Dermis microvascular lymphatic vessel endothelial cell (primary cell): Measurements from ENCODE around the gene LAMA1. TPM values are rescaled to one million over a fixed set of nuclear protein-coding genes. Genes with fewer than 3 reads are reported as not detected.

Experiments
- DNase-seq, 2 donors: peaks; one replicate each; pipeline versions ENCODE4 v3.0.0 to v3.0.0-alpha.2; 2010; ENCODE audit warnings: low read depth in 2 of 2
- total RNA-seq: library from RNA; depleted of rRNA; stranded (reverse); fragments of >200 nt; gene quantifications from 2 replicates; pipeline ENCODE4 v1.2.1, GENCODE V29; 2014

Gene LAMA1
- total RNA-seq, 1 donor from 2014 or later = 0.13 TPM

DNA sequence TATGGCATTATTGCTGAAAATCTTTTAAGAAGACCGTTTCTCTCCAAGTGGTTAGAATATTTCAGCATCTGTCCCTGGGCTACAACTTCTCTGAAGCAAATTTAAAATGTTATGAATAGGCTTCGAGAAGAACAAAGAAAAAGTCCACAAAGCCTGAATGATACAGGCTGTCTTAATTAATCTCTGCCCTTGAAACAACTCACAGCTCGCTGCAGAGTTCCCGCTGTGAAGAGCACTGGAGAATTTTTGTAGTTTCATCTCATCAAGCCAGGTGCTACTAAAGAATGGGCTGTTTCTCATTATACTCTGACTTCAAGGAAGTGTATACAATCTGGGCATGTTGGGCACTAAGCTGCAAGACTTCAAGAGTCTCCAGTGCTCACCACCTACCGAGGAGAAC is 67.6 kb downstream of the LAMA1 start:
- no peak for DNase-seq

DNA sequence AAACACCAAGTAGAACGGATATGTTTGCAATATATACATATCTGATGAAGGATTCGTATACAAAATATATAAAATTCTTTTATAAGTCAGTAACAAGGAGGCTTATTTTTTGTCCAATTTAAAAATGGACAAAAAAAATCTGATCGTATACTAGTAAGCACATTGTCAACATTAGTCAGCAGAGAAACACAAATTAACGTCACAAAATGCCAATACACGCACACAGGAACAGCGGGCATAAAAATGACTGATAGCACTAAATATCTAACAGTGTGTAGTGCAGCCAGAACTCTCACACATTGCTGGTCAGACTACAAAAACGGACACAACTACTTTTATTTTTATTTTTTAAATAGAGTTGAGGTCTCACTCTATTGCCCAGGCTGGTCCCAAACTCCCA is 69.5 kb downstream of the LAMA1 start:
- DNase-seq = no peak

DNA sequence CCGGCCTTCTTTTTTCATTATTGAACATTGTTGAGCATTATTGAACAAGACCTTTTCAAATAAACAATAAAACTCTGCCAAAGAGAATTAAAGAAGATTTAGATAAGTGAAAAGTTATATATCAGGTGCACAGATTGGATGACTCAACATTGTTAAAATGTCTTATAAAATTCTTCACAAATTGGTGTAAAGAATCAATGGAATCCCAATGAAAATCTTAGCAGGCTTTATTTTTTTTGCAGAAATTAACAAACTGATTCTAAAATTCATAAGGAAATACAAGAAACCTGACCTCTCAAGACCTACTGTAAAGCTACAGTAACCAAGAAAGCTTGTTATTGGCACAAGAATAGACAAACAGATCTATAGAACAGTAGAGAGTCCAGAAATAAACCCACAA is 70.3 kb downstream of the LAMA1 start:
- no peak for DNase-seq

DNA sequence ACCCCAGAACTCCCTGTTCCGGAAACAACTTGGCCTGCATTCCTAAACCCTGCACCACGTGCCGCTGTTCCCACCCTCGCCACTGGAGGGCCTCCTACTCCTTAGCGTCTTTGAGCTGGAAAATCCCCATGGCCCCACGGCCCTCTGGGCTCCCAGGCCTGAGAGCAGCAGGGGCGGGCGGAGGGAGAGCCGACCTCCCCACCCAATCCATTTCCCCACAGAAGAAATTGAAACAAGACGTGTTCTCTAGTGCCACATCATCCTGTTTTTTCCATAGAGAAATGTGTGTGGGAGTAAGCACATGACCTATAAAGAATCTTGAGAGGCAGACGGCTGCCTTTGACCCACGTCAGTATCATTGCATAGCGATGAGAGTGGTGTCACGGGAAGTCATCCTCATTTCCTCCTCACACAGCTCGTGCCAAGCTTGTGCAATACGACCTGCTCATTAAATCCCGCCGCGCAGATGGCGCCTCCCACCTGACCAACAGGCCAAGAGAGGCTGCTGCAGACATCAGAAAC is 79.2 kb downstream of the LAMA1 start:
- peak; percentile 79 to 87 for DNase-seq

DNA sequence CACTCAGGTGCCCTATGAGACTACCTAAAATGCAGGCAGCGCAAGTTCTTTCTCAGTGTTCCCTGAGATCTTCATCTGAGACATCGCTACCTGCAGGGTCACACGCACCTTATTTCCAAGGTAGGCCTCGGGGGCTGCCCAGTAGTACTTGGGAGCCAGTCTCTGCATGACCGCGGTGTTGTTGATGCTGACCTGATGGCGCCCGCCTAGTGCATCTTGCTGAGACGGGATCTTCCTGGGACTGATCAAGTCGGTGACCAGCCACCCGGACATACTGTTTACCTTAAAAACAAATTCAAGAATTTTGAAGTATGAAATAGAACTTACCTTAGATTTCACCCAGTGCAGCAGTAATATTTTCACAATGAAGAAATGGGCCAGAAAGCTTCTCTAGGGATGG is 80.1 kb downstream of the LAMA1 start:
- DNase-seq = no peak

DNA sequence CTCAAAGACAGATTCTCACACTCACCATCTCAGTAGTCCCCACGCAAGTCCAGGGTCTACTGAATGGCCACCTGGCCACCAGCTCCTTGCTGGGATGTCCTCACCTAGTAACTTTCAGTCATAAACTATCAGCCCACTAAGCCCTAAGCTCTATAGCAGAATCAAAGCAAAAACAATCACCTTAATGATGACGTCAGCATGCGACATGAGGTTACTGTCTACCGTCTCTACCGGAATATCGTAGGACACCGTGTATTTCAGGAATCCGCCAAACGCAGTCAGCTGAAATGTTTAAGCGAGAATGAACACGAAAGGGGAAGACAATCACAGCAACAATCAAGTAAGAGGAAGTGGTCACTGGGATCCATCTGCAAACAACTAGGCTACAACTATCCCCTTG is 81.8 kb downstream of the LAMA1 start:
- no peak for DNase-seq

DNA sequence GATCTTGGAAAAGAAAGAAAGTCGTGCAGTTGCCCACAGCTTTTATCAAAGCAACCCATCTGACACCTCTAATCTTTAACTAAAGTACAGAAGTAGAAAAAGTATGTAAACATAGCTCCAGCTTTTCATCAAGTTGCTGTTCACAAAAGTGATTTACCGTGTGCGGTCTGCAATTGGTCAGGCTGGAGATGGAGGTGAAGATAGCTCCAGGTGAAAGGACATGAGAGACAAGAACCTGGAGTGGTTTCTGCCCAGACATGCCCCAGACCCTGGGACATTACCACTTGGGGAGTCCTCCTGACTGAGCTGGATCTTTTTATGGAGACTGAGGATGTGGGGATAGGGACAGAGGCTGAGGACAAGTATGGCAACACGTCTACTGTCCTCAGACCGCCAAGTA is 82.7 kb downstream of the LAMA1 start:
- no peak for DNase-seq

DNA sequence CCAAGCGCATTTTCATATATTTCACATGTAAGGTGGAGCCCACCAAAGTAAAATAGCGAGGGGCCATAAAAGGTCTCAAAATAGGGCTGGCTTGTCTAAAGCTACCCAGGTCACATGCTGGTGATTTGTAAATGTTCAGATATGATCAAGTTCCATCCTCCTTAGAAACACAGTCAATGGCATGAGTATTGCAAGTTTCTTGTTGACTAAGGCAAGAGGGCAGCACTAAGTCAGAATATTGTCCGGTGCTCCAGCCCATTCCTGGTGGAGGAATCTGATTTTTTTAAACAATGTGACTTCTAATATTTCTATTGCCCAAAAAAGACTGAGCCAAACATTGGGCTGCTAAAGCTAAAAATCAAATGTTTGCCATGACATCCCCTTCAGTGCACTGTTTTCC is 85.1 kb downstream of the LAMA1 start:
- DNase-seq = no peak

DNA sequence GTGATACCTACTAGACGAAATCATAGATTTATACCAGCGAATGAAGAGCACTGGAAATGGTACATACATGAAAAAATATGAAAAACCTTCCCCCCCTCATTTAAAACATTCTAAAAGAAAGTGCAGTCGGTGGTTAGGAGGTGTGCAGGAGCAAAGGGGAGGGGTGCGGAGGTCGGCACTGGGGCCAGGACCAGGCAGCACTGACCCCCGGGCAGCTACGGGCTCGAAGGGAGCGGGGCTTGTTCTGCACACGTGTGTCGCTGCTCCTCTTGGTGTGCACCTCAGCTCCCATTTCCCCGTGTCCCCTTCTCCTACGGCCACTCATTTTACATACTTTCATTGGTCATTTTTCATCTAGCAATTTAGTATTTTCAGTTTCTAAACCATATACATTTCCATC is 89.0 kb downstream of the LAMA1 start:
- no peak for DNase-seq

DNA sequence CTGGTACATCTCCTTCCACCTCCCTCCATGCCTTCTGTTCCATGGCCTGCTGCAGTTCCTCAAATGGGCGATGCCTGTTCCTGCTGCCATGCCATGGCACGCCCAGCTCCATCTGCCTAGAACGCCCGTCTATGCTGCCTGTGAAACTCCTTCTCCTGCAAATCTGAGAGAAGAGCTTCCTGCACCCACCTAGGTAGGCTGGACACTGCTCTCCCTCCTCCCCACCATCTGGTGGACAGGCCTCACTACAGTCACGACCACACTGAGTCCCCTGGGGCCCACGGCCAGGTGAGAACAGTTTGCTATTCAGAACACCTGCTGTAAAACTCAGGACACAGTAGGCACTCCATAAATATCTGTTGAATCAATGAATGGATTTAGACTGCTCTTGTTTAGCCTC is 92.4 kb downstream of the LAMA1 start:
- no peak for DNase-seq

DNA sequence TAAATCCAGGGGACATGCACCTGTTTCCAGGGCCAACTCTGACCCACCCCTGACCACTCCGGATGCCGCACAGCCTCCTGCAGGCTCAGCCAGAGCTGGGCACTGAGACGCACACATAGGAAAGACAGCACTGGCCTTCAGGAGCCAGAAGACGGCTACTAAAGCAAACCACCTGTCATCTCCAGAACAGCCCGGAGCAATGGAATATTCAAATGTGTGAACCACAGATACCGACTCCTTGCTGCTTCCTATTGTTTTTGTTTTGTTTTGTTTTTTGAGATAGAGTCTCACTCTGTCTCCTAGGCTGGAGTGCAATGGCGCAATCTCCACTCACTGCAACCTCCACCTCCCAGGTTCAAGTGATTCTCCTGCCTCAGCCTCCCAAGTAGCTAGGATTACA is 94.0 kb downstream of the LAMA1 start:
- DNase-seq = no peak

DNA sequence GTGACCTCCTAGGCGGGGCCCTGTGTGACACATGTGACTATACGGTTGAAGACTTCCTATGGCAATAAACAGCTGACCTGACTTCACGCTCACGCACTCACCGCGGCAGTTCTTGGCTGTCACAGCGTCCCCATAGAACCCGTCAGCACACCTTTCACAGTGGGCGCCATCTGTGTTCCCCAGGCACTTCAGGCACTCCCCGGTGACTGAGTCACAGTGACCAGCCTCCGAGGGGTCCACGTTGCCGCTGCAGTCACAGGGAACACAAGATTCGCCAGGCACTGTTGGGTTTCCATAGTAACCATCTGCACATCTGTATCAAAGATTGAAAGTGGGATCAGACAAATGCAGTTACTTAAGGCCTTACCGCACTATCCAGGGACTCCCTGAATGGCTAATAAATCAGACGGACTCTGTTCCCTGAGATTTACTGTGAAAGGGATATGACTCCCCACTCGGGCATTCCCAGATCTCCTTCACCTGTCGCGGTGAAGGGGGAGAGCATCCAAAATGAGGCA is 94.5 kb downstream of the LAMA1 start:
- no peak for DNase-seq

DNA sequence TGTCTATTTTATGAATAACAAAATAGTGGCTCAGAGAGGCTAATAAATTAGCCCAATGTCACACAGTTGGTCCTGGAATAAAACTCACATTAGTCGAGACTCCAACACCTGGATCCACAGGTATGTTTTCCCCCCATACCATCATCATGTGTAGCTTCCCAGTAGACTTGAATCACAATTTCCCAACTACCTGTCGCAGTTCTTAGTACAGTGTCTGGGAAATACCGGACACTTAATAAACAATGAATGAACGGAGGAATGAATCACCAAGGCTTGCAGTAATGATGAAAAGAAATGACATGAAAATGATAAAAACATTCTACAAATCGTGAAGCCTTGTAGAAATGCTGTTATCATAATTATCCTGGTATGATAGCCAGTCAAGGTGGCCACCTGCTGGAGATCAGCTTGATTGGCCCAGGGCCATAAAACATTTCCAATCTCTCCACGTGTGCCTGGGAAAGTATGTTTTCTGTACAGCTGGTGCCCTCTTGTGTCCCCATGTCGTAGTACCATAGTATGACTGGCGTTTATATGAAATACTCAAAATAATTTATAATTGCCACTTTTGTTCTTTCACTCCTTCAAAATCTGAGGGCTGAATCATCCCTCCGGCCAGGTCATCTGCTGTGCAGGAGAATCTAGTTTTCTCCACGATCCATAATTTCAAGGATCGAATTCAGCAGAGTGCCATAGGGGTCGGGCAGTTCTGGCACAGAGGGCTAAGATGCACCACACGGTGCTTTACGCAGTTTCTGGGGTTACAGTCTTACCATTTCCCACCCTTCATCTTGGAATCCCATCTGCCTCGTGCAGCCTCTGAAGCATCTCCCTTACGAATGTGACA is 95.4 kb downstream of the LAMA1 start:
- peak; percentile 65 to 80 for DNase-seq

DNA sequence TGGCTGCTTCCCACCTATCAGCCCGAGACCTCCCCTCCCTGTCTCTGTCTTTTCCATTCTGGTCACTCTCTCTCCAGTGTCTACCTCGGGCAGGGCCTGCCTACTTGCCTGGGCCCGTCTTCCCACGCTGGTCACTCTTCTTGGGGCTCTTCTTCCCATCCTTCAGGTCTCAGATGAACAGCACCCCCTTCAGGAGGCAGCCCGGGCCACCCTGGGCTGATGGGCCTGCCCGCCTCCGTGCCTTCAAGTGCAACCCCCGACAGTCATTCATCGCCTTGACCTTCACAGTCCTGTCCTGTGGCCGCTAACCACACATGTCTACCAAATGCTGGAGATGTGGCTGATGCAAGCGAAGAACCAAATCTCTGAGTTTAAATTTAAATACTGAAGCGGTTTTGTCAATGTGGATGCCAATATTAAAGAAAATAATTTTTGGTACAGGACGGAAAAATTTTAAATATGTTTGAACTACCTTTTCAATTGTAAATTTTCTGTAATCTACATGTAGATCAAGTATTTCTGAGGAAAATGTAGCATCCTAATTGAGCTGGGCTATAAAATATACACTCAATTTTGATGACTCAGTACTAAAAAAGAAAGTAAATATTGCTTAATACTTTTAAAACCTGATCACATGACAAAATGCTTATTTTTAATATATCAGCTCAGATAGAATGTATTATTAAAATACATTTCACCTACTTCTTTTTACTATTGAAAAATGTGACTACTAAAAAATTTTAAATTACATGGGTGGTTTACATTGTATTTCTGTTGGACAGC is 96.4 kb downstream of the LAMA1 start:
- no peak for DNase-seq

DNA sequence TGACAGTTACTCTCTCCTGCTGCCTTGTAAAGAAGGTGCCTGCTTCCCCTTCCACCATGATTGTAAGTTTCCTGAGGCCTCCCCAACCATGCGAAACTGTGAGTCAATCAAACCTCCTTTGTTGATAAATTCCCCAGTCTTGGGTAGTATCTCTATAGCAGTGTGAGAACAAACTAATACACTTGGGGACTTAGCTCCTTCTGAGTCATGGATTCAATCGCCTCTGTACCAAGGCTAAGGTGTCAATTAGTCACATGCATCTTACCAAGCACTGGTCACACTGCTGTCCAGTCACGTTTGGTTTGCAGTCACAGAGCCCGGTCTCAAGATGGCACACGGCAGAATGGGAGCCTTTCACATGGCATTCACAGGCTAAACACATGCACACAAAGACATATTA is 100.6 kb downstream of the LAMA1 start:
- no peak for DNase-seq

DNA sequence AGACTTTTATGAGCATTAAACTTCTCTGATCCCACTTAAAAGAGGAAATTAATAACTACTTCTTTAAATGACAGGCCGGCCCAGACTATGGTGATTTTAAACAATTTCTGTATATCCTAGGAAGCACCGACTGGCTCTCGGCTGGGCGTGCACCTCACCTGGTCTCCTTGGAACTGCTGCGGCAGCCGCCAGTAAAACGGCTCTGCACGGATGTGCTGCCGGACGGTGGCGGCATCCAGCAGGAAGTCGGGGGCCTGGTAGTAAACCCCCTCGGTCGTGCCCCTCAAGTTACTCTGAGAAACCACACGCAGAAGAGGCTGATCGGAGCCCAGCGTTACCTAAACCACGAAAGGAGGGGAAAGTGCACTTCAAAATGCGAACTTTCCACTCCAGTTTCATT is 106.5 kb downstream of the LAMA1 start:
- DNase-seq = no peak

DNA sequence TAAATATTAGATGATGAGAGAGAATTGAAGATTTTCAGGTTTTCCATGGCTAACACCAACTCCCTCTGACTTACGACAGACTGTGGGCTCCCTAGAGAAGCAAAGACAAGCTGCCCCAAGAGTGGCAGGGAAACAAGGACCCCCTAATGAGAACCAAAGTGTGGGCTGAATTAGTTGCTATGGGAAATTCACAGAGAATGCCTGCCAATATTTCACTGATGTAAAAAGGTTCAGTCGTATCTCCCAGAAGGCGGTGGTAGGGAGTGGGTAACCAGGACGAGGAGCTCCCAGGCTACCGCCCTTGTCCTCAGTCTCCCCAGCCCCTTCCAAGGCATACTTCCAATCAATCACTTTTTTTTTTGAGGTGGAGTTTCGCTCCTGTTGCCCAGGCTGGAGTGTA is 113.6 kb downstream of the LAMA1 start:
- DNase-seq = no peak

DNA sequence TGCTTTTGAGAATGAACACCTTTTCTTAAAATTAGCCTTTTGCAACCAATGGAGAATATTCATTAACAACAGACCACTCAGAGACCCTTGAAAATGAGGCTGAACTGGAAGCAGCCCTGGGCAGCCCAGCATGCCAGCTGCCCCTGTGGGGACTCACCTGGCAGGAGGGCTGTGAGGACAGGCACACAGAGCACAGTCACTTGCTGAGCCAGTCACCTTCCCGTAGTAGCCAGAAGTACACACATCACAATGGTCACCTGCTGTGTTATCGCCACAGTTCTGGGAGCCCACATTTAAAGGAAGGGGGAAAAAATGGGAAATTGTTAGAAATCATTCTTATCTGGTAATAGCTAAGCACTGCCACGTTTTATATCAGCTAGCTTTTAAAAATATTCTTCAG is 115.5 kb downstream of the LAMA1 start:
- no peak for DNase-seq

DNA sequence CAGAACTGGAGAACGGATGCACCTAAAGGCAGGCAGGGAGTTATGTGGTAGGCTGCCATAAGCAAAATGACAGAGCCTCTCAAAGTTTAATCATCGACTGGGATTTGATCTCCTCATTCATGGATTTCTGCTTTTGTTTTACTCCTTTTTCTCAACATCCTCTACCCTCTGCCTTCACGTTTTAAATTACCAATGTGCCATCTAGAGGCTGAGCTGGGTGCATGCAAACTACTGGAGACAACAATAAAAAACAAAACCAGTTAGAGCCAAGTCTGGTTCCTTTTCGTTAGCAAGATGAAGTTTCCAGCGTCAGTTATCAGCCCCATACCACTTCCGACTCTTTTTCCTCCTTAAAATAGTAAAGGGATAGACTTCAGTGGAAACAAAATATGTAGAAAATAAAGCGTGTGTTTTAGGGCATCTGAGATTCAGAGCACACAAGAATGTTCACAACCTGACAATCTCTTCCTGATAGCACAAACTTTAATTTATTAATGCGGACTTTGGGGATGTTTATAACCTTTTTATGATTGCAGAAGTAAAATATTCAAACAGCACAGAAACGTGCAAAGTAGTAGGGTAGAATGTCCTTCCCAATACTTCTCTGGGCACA is 117.0 kb downstream of the LAMA1 start:
- DNase-seq = peak; percentile 1 to 9

DNA sequence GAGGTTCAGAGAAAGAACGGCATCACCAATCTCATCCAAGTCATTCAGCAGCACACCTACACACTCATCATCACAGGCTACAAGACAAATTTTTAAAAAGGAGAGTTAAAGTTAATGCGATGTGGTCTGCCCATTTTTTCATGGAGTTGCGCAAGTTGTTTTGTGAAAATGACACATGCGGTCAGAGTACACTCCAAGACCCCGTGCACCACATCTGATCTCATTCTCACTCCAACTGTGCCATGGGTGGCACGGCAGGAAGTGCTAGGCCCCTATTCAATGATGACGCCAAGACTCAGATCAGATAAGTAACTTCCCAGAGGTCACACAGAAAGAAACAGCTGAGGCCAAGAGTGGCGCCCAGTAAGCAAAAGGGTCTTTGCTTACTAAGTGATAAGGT is 119.8 kb downstream of the LAMA1 start:
- no peak for DNase-seq

DNA sequence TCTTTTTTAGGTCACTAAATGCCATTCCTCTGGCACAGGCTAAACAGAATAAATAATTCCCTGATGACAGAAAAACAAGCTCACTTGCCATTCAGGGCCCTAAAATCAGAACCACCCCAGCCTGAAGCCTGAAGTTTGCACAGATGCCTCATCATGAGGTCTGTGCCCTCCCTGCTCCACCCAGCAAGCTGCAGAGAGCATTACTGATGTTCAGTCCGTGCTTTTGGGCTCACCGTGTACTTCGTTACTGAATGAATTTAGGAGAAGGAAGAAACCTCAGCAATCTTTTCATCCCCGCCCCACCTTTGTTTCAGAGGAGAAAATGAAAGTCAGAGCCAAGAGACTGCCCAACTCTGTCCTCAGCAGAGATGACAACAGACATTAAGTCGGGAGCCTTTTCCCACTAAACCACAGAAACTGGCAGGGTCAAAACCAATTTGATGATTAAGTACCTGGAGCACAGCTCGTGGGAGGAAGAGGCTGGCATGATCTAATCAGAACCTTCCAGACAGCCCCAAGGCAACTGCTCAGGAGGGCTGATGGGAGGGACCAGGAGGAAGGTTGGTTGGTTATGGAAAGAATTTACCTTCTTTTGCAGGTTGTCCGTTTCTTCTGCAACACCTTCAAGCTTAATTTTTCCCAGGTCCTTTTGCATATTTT is 122.7 kb downstream of the LAMA1 start:
- no peak for DNase-seq
